Ecto neural progenitor cell (in vitro differentiated cells): Measurements from ENCODE around the gene AMY1B.
"Not testable (repeated sequence)": the region's sequence is repeated elsewhere in the genome, so short reads cannot be mapped to it uniquely, and the experiment has no call there.

Source experiments
- DNase-seq: peaks from one replicate; pipeline ENCODE4 v3.0.0-alpha.2; 2018; ENCODE audit warnings: low spot score

AMY1B gene

GRCh38 chr1:103696110-103696509 lies at the start of gene AMY1B:
TSS of gene AMY1B (minus strand) at chr1:103696210. CDS start at chr1:103695639, 571 bp downstream.
- not testable (repeated sequence) for DNase-seq

GRCh38 chr1:103745040-103745439 lies 49.0 kb upstream of the AMY1B start:
- not testable (repeated sequence) for DNase-seq

- DNase-seq = not testable (repeated sequence)
Observed at GRCh38 chr1:103744449-103744848, 48.4 kb upstream of the AMY1B start.

GRCh38 chr1:103738031-103738430 lies 42.0 kb upstream of the AMY1B start:
- not testable (repeated sequence) for DNase-seq

- DNase-seq = not testable (repeated sequence)
Observed at GRCh38 chr1:103735334-103735733, 39.3 kb upstream of the AMY1B start.

GRCh38 chr1:103721473-103721872 lies 25.5 kb upstream of the AMY1B start:
- not testable (repeated sequence) for DNase-seq

- not testable (repeated sequence) for DNase-seq
Observed at GRCh38 chr1:103717404-103717803, 21.4 kb upstream of the AMY1B start.

GRCh38 chr1:103710381-103710780 lies 14.4 kb upstream of the AMY1B start:
- DNase-seq = not testable (repeated sequence)

- not testable (repeated sequence) for DNase-seq
Observed at GRCh38 chr1:103707670-103708069, 11.7 kb upstream of the AMY1B start.

- DNase-seq = not testable (repeated sequence)
Observed at GRCh38 chr1:103701256-103701655, 5.2 kb upstream of the AMY1B start.

- not testable (repeated sequence) for DNase-seq
Observed at GRCh38 chr1:103700669-103701068, 4.7 kb upstream of the AMY1B start.

GRCh38 chr1:103697430-103697829 lies 1.4 kb upstream of the AMY1B start:
- not testable (repeated sequence) for DNase-seq

GRCh38 chr1:103676335-103676734 lies 19.7 kb downstream of the AMY1B start:
- DNase-seq = not testable (repeated sequence)

- not testable (repeated sequence) for DNase-seq
Observed at GRCh38 chr1:103655460-103655859, 40.5 kb downstream of the AMY1B start, which contains the start of gene AMY1A. TSS of gene AMY1A (plus strand) at chr1:103655760. CDS start at chr1:103656331, 571 bp downstream.

GRCh38 chr1:103654133-103654532 lies 41.9 kb downstream of the AMY1B start:
- DNase-seq = not testable (repeated sequence)

GRCh38 chr1:103650889-103651288 lies 45.1 kb downstream of the AMY1B start:
- DNase-seq = not testable (repeated sequence)

- not testable (repeated sequence) for DNase-seq
Observed at GRCh38 chr1:103650305-103650704, 45.7 kb downstream of the AMY1B start.

GRCh38 chr1:103643908-103644307 lies 52.1 kb downstream of the AMY1B start:
- DNase-seq = not testable (repeated sequence)

GRCh38 chr1:103641194-103641593 lies 54.8 kb downstream of the AMY1B start:
- not testable (repeated sequence) for DNase-seq
